Glomerular visceral epithelial cell (primary cell): ENCODE data around the gene GNAQ.

Experiments used
- DNase-seq: peaks from one replicate; pipeline ENCODE4 v3.0.0-alpha.2; 2016; ENCODE audit errors: extremely low spot score

The GNAQ gene

DNA sequence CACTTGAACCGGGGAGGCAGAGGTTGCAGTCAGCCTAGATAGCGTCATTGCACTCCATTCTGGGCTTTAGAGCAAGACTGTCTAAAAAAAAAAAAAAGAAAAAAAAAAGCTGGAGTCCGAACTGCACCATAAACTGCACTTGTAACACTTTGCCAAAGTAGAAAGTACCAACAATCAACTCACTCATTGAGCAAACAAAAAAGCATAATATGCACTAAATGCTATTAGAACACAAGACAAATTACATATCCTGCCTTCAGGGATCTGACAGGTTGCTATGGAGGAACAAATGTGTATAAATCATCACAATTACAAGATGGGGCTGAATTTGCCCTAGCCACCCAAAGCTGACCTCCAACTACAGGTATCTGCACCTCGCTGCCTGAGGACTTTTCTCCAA is 27.9 kb downstream of the GNAQ start:
- DNase-seq: no peak

DNA sequence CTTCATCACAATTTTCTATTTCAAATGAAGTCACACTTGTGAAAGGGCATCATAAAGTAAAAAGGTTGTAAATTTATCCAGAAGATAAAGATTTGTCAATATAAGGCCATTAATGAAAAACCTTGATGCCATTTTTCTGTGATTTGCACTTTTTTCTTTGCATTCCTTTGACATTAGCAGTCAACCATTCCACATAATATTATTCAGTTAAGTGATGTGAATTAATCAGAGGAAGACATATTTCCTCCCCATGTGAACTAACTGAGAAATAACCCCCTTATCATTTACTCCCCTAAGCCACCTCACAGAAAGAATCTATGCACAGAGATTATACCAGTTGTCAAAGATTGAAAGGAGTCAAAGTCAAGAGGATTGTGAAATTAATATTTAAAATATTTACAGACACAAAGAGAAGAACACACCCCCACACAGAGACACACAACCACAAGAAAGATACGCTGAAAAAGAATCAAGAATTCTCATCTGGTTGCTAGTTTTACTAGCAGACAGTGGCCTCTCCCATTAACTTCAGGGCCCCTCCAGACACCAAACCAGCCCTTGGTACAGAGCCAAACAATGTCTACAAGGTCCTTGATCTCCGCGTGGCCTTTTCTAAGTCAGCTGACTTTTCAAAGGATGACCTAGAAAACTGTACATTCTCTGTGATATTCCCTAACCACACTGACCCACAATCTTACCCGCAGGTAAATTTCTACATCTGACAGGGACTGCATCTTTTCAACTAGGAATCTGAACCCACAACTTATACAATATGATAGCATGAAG is 29.5 kb downstream of the GNAQ start:
- DNase-seq: peak; percentile 50

DNA sequence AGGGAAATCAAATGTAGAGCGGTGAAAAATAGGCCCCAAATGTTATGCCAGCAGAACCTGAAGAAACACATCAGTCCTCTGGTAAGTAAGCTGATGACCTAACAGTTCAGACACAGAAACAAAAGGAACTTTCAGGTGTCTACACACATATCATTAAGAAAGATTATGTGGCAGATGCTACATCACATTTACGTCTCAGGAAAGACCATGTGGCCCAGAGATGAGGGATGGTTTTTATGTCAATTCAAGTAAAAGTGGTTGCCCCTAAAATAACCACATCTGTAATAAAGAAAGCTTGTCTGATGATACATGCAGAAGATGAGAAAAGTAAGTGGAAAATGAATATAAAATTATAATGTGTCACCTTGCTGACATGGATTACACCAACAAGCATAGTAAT is 31.4 kb downstream of the GNAQ start:
- DNase-seq: no peak

DNA sequence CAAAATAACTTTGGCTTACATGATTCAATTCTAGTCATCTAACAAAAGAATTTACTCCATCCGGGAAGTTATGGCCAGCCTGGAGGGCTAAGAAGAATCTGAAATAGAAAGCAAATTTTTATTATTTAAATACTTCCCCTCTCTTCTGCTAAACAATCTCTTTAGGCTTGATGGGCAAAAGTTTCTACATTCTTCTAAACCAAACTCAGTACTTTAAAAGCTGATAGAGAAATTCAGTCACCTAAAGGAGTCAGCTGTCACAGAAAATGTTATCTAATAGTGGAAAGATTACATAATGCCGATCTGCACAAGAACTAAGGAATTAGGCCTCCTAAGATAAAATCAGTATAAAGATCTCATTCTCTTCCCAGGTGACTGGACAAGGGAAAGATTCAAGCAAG is 32.4 kb downstream of the GNAQ start:
- no peak for DNase-seq

DNA sequence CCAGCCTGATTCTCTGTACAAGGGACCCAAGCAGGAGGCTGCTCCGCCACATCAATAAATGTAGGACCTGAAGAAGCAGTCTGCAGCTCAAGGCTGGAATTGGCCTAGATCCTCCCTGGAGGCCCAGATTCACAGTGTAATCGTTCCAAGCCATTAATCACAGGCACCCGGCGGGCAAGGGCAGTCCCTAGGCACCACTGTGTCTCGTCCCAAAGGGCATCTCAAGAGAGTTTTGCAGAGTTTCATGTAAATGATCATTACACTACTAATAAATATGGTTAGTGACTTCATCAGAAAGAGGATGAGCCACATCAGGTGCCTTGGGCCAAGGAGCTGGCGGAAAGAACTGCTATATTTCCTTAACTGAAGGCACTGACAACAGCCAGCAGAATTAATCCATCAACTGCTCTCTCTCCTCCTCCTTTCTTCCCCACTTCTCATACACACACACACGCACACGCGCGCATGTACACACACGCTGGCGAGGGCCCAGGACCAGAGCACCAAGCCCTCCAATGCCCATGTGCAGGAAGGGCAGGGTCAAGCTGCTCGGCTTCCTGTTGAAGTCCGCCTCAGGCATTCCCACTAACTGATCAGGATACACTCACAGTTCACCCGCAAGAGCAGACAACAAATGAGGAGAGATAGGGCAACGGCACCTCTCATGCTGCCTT is 33.9 kb downstream of the GNAQ start:
- DNase-seq: peak; percentile 71

DNA sequence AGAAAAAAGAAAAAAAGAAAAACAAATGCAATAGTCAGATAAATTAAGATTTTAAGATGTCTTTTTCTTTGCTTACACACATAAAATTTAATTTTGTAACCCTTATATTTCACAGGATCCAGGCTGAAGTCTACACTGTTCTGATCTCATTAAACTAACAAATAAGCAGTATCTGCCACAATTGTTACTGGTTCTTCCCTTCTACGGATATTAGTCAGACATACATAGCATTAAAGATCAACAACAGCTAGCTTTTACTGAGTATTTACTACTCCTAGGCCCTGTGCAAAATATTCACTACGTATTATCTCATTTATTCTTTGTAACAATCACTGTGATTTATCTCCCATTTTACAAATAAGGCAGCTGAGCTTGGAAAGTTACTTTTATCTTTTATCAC is 34.9 kb downstream of the GNAQ start:
- DNase-seq: no peak

DNA sequence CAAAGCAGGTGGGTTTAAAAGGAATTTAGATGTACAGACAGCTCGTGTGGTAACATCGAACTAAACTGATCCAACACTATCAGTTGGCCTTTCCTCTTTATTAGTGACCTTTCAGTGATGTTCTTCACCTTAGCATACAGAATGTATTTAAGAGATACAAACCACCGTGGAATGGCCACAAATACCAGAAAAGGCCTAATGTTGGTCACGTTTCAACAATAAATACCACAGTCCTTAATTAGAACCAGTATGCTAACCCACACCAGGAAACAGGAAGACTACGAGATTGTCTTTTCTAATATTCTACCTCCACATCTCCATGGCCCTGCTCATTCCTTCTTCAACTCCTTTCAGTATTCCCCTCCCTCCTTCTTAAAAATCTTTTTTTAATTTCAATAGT is 40.4 kb downstream of the GNAQ start:
- no peak for DNase-seq

DNA sequence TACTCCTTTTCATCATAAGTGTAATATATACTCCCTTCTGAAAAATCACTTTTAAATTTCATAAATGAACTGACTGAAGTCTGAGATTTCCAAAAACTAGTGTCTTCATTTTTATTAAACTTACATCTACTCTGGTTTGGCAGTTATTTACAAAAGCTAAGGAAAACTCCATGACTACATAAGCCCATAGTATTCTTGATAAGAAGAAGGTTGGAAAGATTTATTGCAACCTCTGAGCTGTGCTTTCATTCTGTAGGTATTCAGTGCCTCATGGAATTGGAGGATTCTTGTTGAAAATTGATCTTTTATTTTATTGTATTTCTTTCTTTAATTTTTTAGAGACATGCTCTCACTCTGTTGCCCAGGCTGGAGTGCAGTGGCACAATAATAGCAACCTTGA is 41.7 kb downstream of the GNAQ start:
- DNase-seq: no peak

DNA sequence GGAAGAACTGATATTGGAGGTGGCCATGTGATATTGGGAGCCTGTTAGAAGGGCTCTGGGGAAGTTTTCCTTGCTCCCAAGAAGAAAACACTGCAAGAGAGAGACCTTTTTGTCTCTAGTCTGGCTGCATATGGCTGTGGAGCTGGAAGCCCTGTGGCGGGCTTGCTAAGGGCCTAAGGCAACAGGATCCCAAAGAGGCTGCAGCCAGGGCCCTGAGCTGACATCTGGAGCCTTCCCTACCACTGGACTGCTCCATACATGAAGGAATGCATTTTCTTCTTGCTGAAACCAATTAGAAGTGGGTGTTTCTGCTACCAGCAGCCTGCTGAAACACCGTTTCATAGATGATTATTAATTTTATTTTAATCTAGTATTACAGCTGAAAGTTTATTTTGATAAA is 42.2 kb downstream of the GNAQ start:
- no peak for DNase-seq

DNA sequence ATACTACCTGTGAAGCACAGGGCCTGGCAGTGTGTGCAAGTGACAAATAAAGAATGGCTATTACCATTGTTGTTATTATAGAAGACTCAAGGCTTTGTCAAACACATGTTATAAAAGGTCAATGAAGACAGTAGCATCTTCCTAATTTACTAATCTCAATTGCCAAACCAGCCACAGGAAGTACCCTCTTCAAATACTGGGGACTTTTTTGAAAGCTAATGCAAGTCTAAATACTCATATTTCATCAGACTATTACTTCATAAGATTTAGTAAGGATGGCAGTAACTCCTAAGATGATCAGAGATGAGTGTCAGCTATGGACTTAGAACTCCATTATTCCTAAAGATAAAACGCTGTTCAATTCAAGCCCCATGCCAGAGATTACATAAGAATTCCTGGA is 43.0 kb downstream of the GNAQ start:
- no peak for DNase-seq

DNA sequence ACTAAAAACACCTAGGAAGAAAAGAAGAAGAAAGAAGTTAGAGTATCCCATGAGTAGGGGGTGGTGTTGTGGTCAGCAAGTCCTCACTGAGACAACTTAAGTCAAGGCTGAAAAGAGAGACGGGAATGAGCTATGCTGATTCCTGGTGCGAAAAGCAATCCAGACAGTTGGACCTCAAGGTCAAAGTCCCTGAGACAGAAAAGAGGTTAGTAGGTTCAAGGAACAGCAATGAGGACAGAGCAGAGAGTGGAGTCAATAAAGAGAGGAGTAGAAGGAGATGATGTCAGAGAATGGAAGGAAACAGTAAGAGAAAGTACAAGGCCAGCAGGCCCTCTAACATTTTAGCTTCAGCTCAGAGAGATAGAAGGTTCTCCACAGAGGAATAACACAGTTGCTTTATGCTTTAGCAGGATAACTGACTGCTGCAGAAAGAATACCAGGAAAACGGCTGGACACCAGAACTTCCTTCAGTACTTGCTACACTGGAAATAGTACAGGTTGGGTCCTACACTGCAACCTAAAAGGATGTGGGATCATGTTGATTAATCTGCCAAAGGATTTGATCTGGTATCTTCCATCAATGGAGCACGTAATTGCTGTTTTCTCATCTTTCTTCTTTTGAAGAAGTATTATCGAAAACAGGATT is 43.6 kb downstream of the GNAQ start:
- no peak for DNase-seq

DNA sequence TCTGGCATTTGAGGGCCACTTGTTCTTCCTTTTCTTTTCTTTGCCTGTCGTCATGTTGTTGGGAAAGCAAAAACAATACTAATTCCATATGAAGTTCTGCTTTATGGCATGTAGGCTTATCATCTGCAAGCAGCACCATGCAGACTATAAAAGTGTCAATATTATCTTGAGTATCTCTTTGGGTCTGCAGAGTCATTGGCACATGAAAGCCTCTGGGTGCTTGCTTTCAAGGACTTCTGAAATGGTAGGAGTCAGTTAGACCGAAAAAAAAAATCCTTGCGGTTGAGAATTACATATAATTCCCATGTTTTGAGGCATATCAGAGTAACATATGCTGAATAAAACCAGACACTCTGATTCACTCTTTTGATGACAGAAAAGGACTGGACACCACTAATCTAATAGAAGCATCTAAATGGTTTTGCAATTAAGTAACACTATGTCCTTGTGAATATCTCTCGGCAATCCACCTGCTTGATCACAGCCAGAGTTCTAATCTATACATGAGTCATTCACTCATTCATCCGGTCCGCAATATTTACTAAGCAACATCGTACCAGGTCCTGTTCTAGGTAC is 44.4 kb downstream of the GNAQ start:
- DNase-seq: no peak

DNA sequence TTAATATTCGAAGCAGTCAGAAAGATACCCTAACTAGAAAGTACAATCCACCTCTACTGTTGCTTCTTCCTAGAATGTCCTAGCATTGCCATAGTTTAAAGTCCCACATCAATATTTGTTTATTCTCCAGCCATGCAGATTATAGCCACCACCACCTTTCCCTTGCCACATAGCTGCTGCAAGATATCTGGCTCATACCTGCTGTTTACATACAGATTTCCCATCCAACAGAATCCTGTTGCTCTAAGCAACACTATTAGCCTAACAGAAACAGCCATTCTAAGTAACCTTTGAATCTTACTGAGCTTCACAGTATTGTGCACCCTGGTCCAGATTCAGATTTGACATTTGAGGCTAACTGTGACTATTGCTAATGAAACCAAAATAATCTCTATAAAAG is 45.6 kb downstream of the GNAQ start:
- no peak for DNase-seq

DNA sequence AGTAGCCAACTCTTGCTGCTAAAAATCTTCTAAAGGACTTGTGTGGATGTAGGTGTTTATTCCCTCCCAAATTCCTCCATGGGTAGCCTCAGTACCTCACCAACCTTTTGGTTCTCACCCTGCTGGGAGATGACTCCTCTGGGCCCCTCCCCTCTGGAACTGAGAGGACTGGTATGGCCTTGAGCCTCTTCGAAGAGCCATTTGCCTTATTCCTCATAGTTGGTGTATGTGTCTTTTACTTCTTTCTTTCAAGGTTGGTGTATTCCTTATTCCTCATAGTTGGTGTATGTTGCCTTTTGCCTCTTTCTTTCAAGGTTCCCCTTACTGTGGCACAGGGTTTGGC is 48.3 kb downstream of the GNAQ start:
- no peak for DNase-seq

DNA sequence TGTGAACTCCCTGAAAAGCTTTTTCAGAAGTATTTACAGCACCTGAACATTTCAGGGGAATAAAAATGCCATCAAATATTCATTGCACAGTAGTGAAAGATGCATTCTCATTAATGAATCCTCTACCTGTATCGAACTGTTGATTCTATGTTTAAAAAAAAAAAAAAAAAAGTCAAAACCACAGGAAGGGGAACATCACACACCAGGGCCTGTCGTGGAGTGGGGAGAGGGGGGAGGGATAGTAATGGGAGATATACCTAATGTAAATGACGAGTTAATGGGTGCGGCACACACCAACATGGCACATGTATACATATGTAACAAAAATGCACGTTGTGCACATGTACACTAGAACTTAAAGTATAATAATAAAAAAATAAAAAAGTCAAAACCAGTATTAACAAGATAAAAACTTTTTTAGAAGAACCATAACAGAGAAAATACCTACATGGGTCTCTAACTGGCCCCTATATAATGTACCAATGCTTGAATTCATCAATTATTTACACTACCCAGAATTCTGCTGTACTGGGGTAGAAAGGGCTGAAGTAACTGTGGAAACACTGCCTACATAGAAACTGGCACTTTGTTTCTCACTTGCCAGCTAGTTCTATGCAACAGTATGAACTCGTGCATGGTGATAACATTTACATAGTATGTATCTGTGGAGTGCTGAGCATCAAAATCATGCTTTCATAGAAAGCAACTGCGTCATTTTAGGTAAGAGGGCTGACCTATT is 48.9 kb downstream of the GNAQ start:
- no peak for DNase-seq

DNA sequence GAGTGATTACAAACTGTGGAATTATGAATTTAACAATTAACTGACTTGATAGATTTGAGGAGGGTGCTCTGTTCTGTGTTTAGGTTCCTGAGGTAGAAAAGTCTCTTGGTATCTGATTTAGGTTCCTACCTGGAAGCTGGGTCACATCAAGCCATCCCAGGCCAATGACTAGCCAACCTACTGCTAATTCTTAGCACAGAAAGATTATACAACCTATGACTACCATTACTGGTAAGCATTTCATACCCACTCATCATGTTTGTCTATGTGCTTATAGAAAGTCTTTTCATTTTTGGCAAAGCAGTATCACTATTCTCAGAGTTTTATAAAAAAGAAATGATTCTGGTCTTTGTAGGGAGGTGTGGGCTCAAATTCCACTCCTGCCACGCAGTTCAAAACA is 49.7 kb downstream of the GNAQ start:
- no peak for DNase-seq

DNA sequence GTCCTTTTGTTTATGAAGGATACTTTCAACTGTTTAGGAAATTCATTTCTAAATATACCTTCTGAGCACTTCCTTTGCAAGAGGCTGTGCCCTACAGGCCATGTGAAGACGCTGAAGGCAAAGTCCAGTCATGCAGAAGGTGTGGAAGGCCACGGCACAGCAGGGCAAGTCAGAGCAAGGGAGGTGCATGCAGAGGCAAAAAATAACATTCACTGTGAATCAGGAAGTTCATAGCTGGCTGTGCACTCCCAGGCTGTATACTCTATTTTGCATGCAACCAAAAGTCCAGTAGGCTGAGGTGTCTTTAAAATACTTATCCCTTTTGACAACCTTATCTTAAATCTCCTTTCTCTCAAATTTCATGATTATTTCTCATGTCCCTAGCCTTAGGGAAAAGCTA is 50.3 kb downstream of the GNAQ start:
- DNase-seq: peak; percentile 75

DNA sequence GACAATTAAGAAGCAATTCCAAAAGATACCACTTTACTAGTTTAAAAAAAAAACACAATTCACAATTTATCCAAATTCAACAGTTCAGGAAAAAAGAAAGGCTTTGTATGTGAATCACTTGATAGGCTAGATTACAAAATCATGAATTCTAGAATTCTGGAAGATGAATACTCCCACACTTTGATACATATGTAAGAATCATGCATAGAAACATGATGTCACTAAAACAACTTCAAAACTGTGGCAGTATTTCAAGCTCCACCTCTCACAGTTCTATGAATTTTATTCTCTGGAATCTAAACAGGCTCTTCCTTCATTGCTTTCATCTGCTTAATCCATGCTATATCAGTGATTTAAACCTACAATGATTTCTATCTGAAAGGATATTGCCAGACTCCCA is 51.0 kb downstream of the GNAQ start:
- no peak for DNase-seq

DNA sequence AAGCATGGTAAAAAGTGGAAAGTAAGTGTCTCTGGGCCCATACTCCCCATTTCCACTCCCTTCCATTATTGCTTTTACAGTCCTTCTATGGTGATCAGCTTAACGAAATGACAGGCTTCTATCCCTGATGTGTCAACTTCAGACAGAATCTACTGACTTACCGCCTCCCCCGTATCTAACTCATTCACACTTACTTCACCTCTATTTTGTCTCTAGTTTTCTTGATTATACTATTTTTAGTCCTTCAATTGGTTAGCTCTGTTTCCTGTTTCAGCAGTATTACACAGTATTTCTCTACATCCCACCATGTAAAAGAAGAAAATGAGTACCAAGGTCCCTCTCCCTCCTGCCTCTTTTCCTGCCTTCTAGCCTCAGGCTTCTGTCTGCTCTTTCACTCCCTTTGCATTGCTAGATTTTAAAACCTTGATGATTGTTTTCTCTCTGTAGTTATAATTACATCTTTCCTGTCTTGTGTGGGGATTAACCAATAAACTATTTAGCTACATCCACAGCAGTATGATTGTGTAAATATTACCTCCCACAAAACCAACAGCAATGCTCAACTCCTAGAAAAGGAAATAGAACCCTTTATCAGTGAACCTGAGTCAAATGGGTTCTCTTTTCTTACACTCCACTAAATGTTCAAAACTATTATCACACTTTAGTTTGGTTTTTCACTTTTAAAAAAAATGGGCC is 53.4 kb downstream of the GNAQ start:
- no peak for DNase-seq

DNA sequence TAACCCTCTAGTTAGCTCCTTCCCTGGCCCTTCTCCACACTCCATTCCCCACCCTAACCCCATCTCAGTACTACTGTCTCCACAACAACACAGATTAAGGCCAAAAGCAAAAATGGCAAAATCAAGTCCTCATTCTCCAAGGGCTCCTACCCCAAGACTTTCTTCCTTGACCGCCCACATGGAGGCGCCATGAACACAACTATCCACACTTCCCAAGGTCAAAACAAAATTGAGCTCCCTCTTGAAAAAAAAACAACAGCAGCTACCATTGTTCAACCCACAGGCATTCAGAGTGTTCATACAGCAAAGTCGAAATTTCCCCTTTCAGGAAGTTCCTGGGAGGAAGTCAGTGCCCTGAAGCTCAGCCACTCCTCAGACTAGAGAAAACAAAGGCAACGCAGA is 54.4 kb downstream of the GNAQ start:
- DNase-seq: peak; percentile 77

DNA sequence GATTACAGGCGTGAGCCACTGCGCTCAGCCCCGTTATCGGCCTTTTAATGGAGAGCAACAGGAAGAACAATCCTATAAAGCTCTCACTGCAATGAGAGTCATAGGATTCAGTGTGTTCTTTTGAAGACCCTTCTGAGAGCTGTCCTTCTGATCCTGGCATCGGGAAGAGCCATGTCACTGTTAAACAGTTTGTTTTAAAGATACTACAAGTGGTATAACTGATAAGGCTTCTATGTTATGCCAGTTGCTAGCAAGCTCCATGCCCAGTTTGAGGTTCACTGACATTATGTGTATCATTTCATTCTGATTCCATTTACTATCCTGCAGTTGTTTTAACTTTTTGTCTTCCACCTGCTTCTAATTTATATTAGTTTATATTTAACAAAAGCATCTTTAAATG is 55.8 kb downstream of the GNAQ start:
- DNase-seq: no peak

DNA sequence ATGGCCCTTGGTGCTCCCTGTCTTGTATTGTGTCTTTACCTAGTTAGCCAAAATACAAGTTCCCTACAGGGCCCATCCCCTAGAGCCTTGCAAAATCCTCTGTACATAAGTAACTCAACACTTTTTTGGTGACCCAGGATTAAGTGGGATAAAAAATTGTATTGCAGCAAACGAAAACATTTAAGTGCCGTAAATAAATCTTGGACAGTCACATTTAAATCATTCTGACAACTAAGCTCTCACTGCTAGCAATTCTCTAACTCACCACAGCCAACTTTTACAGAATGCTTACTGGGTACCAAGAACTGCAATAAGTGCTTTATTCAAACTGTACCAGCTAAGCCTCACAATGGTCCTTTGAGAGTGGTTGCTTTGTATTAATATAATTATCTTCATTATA is 56.6 kb downstream of the GNAQ start:
- no peak for DNase-seq
